Heart left ventricle (tissue), 16 donors: Measurements from ENCODE around the gene DPYSL4. TPM values are rescaled to one million over a fixed set of nuclear protein-coding genes. Genes with fewer than 3 reads are reported as not detected.
A peak's percentile ranks its signal among the peaks of the same experiment; 100 is the strongest.

Experiments used
- ATAC-seq, 4 donors: fragments of 200-7000 bp; cut with Tn5 transposase; one replicate each; pipeline ENCODE4 v1.9.1; 2020 to 2022; ENCODE audit warnings: moderate library complexity in 4 of 4, mild to moderate bottlenecking in 3 of 4, moderate number of reproducible peaks in 1 of 4
- DNase-seq, 5 donors: peaks; one replicate each; pipeline ENCODE4 v3.0.0-alpha.2; 2020
- H3K27ac ChIP-seq, 12 donors: fragments of 200-600 bp; sonication (generic) in 4 of 12; one replicate each; pipeline versions ENCODE4 v1.5.0 to v1.8.0; 2016 to 2022; ENCODE audit warnings: mild to moderate bottlenecking in 2 of 12
- H3K27me3 ChIP-seq, 9 donors: fragments of 200-600 bp; sonication (generic) in 2 of 9; one replicate each; pipeline versions ENCODE4 v1.5.1 to v1.8.0; 2016 to 2022; ENCODE audit warnings: mild to moderate bottlenecking in 3 of 9
- H3K36me3 ChIP-seq, 9 donors: fragments of 200-600 bp; sonication (generic) in 2 of 9; one replicate each; pipeline versions ENCODE4 v1.5.0 to v1.8.0; 2018 to 2022; ENCODE audit warnings: mild to moderate bottlenecking in 2 of 9
- H3K4me1 ChIP-seq, 12 donors: fragments of 200-600 bp; sonication (generic) in 4 of 12; one replicate each; pipeline versions ENCODE4 v1.5.0 to v1.8.0; 2016 to 2022; ENCODE audit warnings: mild to moderate bottlenecking in 3 of 12
- H3K4me3 ChIP-seq, 12 donors: fragments of 200-600 bp; sonication (generic) in 4 of 12; one replicate each; pipeline versions ENCODE4 v1.5.0 to v1.8.0; 2017 to 2022; ENCODE audit warnings: mild to moderate bottlenecking in 9 of 12, moderate library complexity in 4 of 12
- H3K9me3 ChIP-seq, 12 donors: fragments of 200-600 bp; sonication (generic) in 4 of 12; one replicate each; pipeline versions ENCODE4 v1.5.0 to v1.8.0; 2016 to 2022; ENCODE audit warnings: mild to moderate bottlenecking in 1 of 12
- CTCF ChIP-seq, 12 donors: fragments of 200-600 bp; sonication (generic) in 4 of 12; IDR thresholded peaks; one replicate each; pipeline versions ENCODE4 v1.5.0 to v1.8.0; 2018 to 2022; ENCODE audit warnings: antibody characterized with exemption in 12 of 12, mild to moderate bottlenecking in 5 of 12
- POLR2A ChIP-seq, 2 donors: fragments of 450-650 bp; IDR thresholded peaks; one replicate each; pipeline ENCODE4 v1.6.1; 2017; ENCODE audit warnings: antibody characterized with exemption in 2 of 2, mild to moderate bottlenecking in 2 of 2, moderate library complexity in 2 of 2
- WGBS, 4 donors: extraction: QIAGEN DNeasy Blood & Tissue Kit in 2 of 4; methylation state at CpG; one replicate each; pipeline versions ENCODE4 v1.1.5 to v1.1.7; 2013 to 2018; 5-methylcytosine and 5-hydroxymethylcytosine counted together
- intact Hi-C, 10 donors: fragments of 100-400 bp; cut with DNase I; formaldehyde crosslinking; loops; one replicate each; pipeline versions ENCODE4 v1.11.1 to v1.14.2; 2022
- polyA plus RNA-seq, 2 donors: library from polyadenylated mRNA; stranded (reverse); fragments of 200-250 nt; gene quantifications; one replicate each; pipeline ENCODE4 v1.2.3, GENCODE V29; 2013
- total RNA-seq, 9 donors: library from RNA; depleted of rRNA in 2 of 9; stranded (reverse); fragments of >200 nt in 2 of 9; fragmentation: NEBNext Ultra II Directional in 3 of 9; extraction: Animal tissue kit (Norgen Biotek cat#: 25700) in 3 of 9; gene quantifications; one replicate each; pipeline versions ENCODE4 v1.1.0 to v1.2.4, GENCODE V29; 2016 to 2023
- donor health status: ischemic (EF 13 %, LVEDD 7.1; RV severe dilation, severe dysfunction).
- donor health status: healthy with polysubstance abuse.
- donor health status: DM: no; HTN: yes; CAD: no.
- donor health status: DM: no; HTN: no; CAD: no.
- donor health status: ischemic (EF 25% LVEDD 6.9; RV normal size, moderate dysfunction).
- donor health status: ischemic (EF 25% LVEDD 5.7; RV mildly dilated, moderate dysfunction).
- donor health status: healthy.
- donor health status: DM: yes; HTN: yes; CAD: no.
- donor health status: ischemic (EF 35%, LVEDD 5.7; RV mildly dilated, moderate dysfunction).
- donor health status: nonischemic (EF 11% LVEDD 7.7; RV severe dilation, severe dysfunction).
- donor health status: DM: yes; HTN: yes; CAD: no.
- donor health status: PGD.
- donor health status: ischemic (EF 29% LVEDD 5.4; RV normal size, mild dysfunction).
- donor health status: nonischemic (EF 23%, LVEDD 6.1; RV moderate dilation, normal function).

The DPYSL4 gene
- total and polyA plus RNA-seq, 11 donors = 4.0 to 127 (median 33.1) TPM

GRCh38 chr10:132198381-132199181 lies 11.8 kb downstream of the DPYSL4 start:
- ATAC-seq (no peak), DNase-seq (peak in 2 of 5 donors; percentile 26 to 63)
- Histone ChIP-seq H3K9me3 (no peaks in the 10 kb centered on the region), H3K36me3 (peaks cover 0 to 8% (median 0%) of the 10 kb centered on the region in 9 donors), H3K4me1 (peaks cover 0 to 10% (median 4%) of the 10 kb centered on the region in 12 donors), H3K27ac (no peak overlapping the region), H3K27me3 (no peaks in the 10 kb centered on the region), H3K4me3 (no peak overlapping the region)
- 93 to 94% (median 93%) methylated on average over 29 to 35 of the region's 35 CpGs for WGBS, 4 donors
- intact Hi-C loops = no loop called here
- TF ChIP-seq CTCF (IDR thresholded peaks at IDR 0.05) = no peak
- TF ChIP-seq POLR2A (IDR thresholded peaks at IDR 0.05) = no peak

GRCh38 chr10:132199268-132199853 lies 12.6 kb downstream of the DPYSL4 start:
- TF ChIP-seq POLR2A (IDR thresholded peaks at IDR 0.05) = no peak
- no peak for TF ChIP-seq CTCF (IDR thresholded peaks at IDR 0.05)
- DNase-seq (peak in 2 of 5 donors; percentile 22 to 52), ATAC-seq (no peak)
- peaks cover 0 to 8% (median 0%) of the 10 kb centered on the region in 9 donors for H3K36me3 ChIP-seq
- no peak overlapping the region for H3K27ac ChIP-seq
- 68 to 88% (median 84%) methylated on average over 3 to 11 of the region's 11 CpGs for WGBS, 4 donors
- peaks cover 0 to 2% (median 0%) of the 10 kb centered on the region in 12 donors for H3K4me1 ChIP-seq
- H3K4me3 ChIP-seq = no peak overlapping the region
- intact Hi-C loops = no loop called here
- H3K9me3 ChIP-seq = no peaks in the 10 kb centered on the region
- H3K27me3 ChIP-seq = no peaks in the 10 kb centered on the region

- intact Hi-C loops = no loop called here
- H3K36me3 ChIP-seq = peaks cover 0 to 8% (median 0%) of the 10 kb centered on the region in 9 donors
- H3K27ac ChIP-seq = no peak overlapping the region
- no peak for TF ChIP-seq CTCF (IDR thresholded peaks at IDR 0.05)
- no peak for TF ChIP-seq POLR2A (IDR thresholded peaks at IDR 0.05)
- no peak overlapping the region for H3K4me3 ChIP-seq
- 68 to 90% (median 90%) methylated on average over 3 to 16 of the region's 16 CpGs for WGBS, 4 donors
- H3K4me1 ChIP-seq = no peaks in the 10 kb centered on the region
- H3K27me3 ChIP-seq = no peaks in the 10 kb centered on the region
- ATAC-seq (no peak), DNase-seq (peak in 3 of 5 donors; percentile 12 to 54 (median 23))
- no peaks in the 10 kb centered on the region for H3K9me3 ChIP-seq
Observed at GRCh38 chr10:132199854-132200311, 13.1 kb downstream of the DPYSL4 start.
